HG02763 (cell line): ENCODE measurements around the gene CD70.
"Not testable (repeated sequence)": the region's sequence is repeated elsewhere in the genome, so short reads cannot be mapped to it uniquely, and the experiment has no call there.

ENCODE experiments used
- ATAC-seq: cut with Tn5 transposase; IDR thresholded peaks from one replicate; pipeline ENCODE4 v1.9.1; 2021; ENCODE audit warnings: mild to moderate bottlenecking, moderate library complexity; ENCODE audit not compliant: unreplicated experiment

CD70 gene

DNA sequence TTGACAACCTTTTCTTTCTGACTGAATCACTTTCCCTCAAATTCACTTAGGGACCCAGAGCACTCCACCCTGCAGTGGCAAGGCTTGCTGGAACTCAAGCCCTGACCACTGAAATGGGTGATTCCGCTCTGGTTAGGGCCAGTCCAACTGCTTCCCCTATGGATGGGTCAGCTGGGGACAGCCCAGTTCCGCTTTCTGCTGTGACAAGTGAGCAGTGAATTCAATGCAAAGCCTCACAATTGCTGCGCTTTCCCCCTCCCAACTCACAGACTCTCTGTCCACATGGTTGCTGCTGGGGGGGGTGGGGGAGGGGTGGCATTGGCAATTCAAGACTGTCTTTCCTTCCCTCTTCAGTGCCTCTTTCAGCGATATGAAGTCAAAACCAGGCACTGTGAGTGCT, 18.7 kb downstream of the CD70 start:
- ATAC-seq, result no peak

DNA sequence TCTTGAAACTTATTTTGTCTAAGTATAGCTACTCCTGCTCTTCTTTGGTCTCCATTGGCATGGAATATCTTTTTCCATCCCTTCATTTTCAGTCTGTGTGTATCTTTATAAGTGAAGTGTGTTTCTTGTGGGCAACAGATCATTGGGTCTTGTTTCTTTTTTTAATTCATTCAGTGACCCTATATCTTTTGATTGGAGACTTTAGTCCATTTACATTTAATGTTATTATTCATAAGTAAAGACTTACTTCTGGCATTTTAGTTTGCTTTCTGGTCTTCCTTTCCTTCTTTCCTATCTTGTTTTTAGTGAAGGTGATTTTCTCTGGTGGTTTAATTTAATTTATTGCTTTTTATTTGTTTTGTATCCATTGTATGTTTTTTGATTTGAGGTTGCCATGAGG, 19.8 kb downstream of the CD70 start:
- ATAC-seq, result no peak

DNA sequence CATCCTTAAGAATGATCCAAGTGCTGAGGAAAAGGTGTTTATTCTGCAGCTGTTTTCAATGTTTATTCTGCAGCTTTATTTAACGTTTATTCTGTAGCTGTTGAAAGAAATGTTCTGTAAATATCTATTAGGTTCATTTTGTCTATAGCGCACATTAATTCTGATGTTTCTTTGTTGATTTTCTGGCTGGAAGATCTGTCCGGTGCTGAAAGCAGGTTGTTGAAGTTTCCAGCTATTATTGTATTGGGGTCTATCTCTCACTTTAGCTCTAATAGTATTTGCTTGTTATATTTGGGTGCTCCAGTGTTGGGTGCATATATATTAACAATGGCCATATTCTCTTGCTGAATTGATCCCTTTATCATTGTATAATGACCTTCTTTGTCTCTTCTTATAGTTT, 20.2 kb downstream of the CD70 start:
- ATAC-seq, result no peak

DNA sequence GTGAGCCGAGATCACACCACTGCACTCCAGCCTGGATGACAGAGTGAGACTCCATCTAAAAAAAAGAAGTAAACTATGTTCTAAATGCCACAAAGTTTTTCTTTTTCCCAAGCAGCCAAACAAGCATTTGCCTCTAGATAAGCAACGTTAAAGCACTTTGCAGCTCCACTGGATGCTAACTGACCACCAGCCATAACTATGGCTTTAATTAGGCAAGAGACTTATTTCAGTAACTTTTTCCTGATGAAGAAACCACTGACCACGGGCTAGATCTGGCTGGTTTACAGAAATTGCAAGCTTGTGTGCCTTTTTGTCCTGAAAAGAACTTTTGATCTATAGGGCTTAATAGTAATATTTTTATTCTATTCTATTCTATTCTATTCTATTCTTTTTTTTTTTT, 22.1 kb downstream of the CD70 start:
- no peak for ATAC-seq

- no peak for ATAC-seq
Measured at GRCh38 chr19:6568010-6568526, 22.9 kb downstream of the CD70 start.

DNA sequence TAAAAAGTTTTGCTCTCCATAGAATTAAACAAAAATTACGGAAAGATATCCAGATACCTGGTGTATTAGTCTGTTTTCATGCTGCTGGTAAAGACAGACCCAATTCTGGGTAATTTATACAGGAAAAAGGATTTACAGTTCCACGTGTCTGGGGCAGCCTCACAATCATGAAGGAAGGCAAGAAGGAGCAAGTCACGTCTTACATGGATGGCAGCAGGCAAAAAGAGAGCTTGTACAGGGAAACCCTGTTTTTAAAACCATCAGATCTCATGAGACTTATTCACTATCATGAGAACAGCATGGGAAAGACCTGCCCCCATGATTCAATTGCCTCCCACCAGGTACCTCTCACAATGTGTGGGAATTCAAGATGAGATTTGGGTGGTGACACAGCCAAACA, 24.2 kb downstream of the CD70 start:
- ATAC-seq, result not testable (repeated sequence)

GRCh38 chr19:6564393-6564792, 26.6 kb downstream of the CD70 start:
- no peak for ATAC-seq

DNA sequence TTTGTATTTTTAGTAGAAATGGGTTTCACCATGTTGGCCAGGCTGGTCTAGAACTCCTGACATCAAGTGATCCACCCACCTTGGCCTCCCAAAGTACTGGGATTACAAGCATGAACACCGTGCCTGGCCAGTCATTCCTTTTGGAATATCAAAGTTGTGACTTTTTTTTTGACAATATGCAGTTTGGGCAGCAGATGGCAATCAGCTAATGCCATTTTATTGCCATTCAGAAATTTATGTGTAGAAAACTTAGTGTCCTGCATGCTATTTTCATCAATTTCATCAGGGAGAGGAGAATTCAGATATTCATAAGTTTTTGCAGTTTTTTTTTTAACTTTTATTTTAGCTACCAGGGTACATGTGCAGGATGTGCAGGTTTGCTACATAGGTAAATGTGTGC, 28.5 kb downstream of the CD70 start:
- not testable (repeated sequence) for ATAC-seq

- no peak for ATAC-seq
Measured at GRCh38 chr19:6556480-6557195, 34.3 kb downstream of the CD70 start.

DNA sequence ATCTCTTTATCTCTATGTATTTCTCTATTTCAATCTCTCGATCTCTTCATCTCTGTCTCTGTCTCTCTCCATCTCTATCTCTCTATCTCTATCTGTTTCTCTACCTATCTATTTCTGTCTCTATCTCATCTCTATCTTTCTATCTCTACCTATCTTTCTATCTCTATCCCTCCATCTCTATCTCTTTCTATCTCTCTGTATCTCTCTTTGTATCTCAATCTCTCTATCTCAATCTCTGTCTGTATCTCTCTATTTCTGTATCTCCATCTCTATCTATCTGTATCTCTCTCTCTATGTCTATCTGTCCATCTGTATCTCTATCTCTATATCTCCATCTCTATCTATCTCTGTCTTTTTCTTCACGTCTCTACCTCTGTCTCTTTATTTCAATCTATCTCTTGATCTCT, 34.9 kb downstream of the CD70 start:
- ATAC-seq, result no peak

DNA sequence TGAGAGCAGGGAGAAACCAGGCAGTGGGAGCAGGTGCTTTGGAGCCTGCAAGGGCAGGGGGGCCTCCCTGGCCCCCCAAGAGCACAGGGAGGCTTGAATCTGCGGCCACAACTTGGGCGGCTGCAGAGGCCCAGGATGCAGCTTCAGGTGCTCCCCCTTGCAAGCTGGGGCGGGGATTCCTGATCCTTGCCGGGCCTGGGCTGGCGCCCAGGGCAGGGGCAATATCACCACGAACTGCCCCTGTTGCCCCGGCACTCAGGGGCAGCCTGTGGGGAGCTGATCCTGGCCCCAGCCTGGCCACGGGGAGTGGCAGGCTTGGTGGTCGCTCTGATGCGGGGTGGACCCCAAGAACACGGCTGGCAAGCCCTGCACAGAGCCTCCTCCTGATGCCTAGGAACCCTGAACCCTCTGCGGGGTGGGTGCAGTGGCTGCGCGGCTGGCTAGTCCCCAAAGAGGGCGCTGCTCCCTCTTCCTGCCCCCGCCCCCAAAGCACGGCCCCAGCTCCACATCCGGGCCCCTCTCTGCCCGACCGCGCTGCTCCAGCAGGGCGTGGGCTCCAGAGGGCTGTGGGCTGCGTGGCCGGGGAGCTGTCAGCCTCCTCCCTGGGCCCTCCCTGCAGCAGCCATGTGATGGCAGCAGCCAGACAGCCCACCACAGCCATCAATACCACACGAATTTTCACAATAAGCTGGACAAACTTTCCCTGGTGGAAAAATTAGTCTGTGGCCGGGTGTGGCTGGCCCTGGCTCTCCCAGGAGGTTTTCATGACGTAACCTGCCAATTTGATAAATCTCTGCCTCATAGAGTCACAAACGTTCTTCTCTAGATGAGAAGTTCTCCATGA, 39.1 kb downstream of the CD70 start:
- ATAC-seq, result no peak

DNA sequence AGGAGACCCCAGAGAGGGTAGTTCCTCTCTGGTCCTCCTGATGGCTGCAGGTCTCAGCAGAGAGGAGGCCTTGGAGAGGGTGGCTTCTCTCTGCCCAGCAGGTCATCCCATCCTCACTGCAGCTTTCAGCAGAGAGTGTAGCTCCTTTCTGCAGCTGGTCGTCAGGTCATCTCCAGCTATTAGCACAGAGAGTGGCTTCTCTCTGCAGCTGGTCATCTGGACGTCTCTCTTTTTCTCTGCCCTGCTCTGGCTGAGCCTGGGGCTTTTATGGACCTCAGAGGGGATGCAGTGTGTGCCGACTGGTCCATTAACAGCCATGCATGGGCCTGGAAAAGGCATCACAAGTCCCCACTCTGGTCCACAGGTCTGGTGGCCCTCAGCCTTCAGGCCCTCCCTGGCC, 39.9 kb downstream of the CD70 start:
- no peak for ATAC-seq

DNA sequence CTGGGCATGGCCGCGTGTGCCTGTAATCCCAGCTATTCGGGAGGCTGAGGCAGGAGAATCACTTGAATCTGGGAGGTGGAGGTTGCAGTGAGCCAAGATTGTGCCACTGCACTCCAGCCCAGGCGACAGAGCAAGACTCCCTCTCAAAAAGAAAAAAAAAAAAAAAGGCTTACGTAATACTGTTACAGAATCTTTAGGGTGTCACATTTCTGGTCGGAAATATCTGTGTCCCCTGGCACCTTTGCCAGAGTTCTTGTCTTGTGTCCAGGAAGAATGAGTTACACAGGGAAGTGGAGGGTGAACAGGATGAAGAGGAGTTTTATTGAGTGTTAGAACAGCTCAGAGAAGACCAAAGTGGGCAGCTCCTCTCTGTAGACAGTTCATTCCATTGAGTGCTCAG, 40.3 kb downstream of the CD70 start:
- not testable (repeated sequence) for ATAC-seq

DNA sequence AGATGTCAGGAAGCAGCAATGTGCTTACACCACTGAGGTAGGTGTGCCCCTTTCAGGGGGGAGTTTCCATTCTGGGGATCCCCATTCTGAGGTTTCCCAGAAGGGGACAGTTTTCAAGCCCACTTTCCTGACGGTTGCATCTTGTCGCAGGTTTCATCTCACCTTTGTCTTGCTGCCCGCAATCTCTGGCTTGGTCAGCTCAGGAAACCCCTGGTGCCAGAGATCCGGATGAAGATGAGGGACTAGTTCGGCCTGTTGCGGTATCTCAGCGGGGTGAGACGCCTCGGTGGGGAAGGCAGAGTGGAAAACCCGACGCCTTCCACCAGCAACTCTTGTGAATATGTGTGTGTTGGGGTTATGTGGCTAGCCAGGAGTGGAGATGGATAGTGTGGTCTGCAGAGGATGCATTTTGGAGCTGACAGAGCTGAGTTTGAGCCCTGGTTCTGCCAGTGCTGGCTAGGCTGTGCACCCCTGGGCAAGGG, 47.0 kb downstream of the CD70 start:
- no peak for ATAC-seq

DNA sequence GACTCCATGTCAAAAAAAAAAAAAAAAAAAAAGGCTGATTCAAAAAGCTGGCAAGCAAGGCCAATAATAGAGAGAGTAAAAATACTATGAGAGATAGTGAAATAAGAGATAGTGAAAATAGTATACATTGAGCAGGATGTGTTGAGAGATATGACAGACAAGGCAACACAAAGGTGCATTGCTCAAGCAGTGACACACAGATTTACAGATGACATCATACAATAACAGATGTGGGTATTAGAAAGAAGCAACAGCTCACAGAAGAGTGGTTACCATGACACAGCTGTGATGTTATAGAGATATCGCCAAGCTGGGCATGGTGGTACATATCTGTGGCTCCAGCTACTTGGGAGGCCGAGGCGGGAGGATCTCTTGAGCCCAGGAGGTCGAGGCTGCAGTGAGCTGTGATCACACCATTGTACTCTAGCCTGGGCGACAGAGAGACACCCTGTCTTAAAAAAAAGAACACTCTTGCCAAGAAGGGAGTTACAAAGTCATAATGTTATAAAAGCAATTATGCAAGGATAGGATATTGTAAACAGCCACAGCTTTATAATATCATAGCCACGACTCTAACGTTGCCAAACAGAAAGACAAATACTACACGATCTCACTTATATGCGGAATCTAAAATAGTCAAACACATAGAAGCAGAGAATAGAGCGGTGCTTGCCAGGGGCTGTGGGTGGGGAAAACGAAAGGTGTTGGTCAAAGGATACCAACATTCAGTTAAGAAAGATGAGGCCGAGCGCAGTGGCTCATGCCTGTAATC, 49.8 kb downstream of the CD70 start:
- ATAC-seq, result no peak

- no peak for ATAC-seq
Measured at GRCh38 chr19:6539514-6539913, 51.4 kb downstream of the CD70 start.
